ENCODE measurements around the gene CENPC. TPM values are rescaled to one million over a fixed set of nuclear protein-coding genes. Genes with fewer than 3 reads are reported as not detected.
"Not testable (repeated sequence)": the region's sequence is repeated elsewhere in the genome, so short reads cannot be mapped to it uniquely, and the experiment has no call there.

Gene CENPC
- polyA plus RNA-seq, 4 donors, result 23.3 to 36.0 (median 27.3) TPM

DNA sequence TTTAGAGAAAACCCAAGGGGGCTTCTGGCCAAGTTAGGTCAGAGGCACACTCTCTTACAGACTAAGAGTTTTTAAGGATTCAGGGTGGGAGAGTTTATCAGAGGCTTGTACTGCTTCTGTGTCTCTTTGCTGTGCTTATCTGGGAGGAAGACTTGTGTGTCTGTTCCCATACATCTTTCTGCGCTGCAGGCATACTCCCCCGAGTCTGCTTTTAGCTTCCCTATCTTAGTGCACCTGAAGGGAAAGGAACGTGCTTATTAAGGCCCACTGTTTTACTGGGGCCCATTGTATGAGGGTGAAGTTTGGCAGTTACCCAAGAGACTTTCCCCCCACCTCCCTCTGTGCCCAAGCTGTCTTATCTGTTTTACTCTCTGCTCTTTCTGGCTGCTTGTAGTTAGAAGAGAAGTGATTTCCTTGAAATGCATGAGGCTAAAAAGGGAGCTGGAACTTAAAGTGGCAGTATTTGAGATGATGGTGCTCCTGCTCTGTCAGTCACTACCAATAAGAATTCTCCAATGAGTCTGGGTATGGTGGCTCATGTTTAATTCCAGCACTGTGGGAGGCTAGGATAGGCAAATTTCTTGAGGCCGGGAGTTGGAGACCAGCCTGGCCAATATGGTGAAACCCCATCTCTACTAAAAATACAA lies 7.0 kb upstream of the CENPC start:
- not testable (repeated sequence) for DNase-seq (ENCODE audit: low read depth in 4 of 4, low spot score in 2 of 4)

- DNase-seq (ENCODE audit: low read depth in 4 of 4, low spot score in 2 of 4), result no peak
These were observed 5.6 kb upstream of the CENPC start for GRCh38 chr4:67550857-67551256.

GRCh38 chr4:67550451-67550850 lies 5.1 kb upstream of the CENPC start:
- DNase-seq (ENCODE audit: low read depth in 4 of 4, low spot score in 2 of 4), result no peak

DNA sequence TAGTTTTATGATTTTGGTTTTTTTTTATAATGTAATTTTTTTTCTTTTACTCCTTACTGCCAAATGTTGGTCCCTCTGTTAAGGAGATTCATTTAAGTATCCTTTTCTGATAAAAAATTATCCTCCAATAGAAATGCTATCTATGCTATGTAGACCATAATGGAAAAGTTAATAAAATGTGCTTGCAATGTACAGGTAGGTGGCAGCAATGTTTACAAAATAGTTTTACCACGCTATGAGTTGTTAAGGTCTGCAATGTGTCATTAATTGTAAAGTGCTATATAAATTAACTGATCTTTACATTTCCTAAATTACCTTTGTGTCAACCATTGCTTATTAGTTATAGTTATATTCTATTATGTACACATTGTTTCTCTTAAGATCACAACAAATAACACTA lies 3.8 kb upstream of the CENPC start:
- no peak for DNase-seq (ENCODE audit: low read depth in 4 of 4, low spot score in 2 of 4)

DNA sequence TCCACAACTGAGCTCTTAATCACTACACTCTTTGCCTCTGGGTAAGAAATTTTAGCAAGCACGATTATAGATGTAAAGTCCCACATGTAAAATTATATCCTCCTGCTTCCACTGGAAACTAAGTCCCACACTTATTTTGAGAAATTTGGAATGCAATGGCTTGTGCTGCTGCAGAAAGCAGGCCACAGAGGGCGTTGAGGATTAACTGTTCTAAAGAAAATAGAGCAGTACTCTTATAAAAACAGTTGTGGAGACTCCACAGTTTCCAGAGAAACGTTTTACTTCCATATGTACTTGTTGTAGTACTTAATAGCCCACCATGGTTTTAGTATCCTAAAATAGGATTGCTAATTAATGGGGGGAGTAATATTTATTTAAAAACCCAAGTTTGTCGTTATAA lies 1.7 kb upstream of the CENPC start:
- DNase-seq (ENCODE audit: low read depth in 4 of 4, low spot score in 2 of 4), result no peak

DNA sequence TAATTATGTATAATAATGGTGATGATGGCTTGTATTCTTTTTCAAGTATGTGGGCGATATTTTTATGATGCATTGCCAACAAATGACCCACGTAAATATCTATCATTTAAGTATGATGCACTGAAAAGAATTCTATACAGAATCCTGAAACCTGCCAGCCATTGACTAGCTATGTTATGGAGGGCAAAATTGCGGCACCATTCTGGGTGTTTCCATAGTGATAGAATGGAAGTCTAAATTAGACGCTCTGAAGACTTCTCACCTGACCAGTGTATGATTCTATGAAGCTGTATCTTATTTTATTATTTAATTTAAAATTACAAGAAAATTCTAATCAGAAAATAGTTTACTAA lies 677 bp upstream of the CENPC start:
- DNase-seq (ENCODE audit: low read depth in 4 of 4, low spot score in 2 of 4), result no peak

DNA sequence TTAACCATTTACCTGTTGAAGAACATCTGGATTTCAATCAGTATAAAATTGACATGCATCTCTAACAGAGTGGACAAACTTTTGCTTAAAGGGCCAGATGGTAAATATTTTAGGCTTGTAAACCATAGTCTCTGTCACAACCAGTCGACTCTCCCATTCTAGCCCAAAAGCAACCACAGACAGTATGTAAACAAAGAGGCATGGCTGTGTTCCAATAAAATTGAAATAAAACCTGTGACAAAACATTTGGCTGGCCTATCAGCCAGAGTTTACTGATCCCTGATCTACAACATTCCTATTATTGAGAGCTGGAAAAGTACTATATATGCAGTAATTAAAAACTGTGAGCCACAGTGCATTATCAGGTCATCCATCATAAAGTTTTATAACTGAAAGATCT lies 3.2 kb downstream of the CENPC start:
- DNase-seq (ENCODE audit: low read depth in 4 of 4, low spot score in 2 of 4), result no peak

DNA sequence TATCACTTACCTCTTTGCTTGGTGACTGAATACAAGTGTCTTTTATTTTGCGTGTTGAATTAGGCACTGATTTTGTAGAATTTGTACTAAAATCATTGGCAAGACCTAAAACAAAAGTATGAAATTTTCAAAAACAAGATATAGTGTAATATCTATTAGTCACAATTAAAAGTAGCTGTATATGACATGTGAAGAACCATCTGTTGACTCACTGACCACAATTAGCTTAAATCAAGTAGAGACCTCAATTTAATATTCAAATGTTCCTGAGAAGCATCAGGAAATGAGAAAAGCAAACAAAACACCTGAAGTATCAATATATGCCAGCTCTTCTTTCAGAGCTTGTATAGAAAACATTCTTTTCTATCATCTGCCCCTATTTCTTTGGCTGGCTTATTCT lies 5.5 kb downstream of the CENPC start:
- DNase-seq (ENCODE audit: low read depth in 4 of 4, low spot score in 2 of 4), result no peak

DNA sequence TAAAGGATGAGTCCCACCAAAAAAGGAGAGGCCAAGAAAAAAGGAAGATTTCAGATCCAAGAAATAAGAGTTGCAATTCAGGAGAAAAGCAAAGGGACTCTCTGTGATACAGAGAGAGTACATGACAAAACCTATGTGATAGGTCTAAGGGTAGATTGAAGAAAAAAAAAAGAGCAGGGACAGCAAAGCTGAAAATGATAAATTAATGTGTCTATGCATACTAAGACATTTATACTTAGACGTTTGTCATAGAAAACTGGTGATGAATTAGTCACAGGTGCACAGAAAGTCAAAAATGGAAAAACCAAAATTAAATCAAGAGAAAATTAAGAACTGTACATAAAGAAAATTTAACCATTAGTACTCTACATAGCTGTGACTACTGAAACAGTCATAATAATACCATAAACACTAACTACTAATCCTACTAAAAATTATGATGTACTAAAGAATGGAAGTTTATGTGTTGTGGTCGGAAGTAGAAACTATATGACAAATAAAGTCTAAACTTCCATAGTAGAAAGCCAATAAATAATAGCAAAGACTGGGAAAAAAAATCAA lies 9.9 kb downstream of the CENPC start:
- DNase-seq (ENCODE audit: low read depth in 4 of 4, low spot score in 2 of 4), result no peak

DNA sequence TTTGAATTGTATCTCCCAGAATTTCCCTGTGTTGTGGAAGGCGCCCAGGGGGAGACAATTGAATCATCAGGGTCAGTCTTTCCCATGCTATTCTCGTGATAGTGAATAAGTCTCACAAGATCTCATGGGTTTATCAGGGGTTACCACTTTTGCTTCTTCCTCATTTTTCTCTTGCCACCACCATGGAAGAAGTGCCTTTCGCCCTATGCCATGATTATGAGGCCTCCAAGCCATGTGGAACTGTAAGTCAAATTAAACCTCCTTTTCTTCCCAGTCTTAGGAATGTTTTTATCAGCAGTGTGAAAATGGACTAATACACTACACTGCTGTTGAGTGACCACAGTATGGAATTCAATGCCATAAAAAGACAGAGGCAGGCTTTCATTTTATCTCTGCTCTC lies 12.2 kb downstream of the CENPC start:
- no peak for DNase-seq (ENCODE audit: low read depth in 4 of 4, low spot score in 2 of 4)

GRCh38 chr4:67532397-67532796 lies 12.9 kb downstream of the CENPC start:
- not testable (repeated sequence) for DNase-seq (ENCODE audit: low read depth in 4 of 4, low spot score in 2 of 4)

DNA sequence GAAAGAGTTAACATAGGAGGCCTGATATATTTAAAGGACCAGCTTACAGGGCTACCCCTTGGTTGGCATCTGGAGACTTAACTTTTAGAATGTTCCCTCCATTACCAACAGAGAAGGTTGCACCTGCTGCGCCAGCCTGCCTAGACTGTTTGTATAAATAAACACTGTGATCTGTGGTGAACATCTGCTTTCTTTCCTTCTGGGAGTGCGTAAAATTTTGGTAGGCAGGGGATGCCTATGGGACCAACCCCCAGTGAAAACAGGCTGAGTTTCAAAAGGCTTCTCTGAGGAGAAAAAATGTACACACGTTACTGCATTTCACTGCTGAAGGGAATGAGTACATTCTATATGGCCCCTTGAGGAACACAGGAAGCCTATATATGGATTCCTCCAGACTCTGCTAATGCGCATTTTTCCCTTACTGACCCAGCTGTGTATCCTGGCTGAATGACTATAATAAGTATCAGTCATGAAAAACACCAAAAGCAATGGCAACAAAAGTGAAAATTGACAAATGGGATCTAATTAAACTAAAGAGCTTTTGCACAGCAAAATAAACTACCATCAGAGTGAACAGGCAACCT lies 13.8 kb downstream of the CENPC start:
- no peak for DNase-seq (ENCODE audit: low read depth in 4 of 4, low spot score in 2 of 4)

DNA sequence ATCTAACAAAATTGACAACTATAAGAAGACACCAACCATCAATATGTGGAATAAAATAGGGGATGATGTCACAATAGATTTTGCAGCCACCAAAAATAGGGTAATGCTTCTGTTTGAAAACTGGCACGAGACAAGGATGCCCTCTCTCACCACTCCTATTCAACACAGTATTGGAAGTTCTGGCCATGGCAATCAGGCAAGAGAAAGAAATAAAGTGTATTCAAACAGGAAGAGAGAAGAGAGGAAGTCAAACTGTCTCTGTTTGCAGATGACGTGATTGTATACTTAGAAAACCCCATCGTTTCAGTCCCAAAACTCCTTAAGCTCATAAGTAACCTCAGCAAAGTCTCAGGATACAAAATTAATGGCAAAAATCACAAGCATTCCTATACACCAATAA lies 21.2 kb downstream of the CENPC start:
- not testable (repeated sequence) for DNase-seq (ENCODE audit: low read depth in 4 of 4, low spot score in 2 of 4)

GRCh38 chr4:67522851-67523671 lies 22.2 kb downstream of the CENPC start:
- DNase-seq (ENCODE audit: low read depth in 4 of 4, low spot score in 2 of 4), result no peak

DNA sequence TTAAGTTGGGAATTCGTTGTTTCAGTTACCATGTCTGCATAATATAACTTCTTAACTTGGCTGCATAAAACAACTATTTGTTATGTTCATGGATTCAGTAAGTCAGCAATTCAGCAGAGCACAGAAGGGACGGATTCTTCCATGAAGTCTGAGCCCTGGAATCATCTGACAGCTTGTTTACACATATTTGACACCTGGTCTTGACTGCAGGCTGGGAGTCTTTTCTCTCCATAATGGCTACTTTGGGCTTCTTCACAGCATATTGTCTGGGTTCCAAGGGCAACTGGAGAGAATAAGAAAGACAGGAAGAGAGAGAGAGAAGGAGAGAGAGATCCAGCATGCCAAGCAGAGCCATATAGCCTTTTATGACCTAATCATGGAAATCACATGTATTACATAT lies 23.1 kb downstream of the CENPC start:
- DNase-seq (ENCODE audit: low read depth in 4 of 4, low spot score in 2 of 4), result no peak

- no peak for DNase-seq (ENCODE audit: low read depth in 4 of 4, low spot score in 2 of 4)
These were observed 23.8 kb downstream of the CENPC start for GRCh38 chr4:67521506-67521905.

DNA sequence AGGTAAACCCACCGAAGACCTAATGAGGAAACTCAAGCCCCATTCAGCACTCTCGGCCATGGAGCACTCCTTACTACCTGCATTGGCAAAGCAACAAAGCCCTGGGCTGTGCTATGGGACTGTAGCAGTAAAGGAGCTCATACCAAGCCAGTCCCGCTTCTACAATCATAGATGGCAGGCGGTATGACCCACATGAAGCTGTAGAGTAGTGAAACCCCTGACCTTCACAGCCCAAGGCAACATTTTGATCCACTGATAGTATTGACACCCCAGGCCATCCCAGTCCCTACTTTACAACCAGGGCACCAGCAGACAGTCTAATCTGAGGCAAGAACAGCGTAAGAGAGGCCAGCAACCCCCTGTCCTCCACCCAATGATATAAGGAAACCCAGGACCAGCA lies 25.2 kb downstream of the CENPC start:
- no peak for DNase-seq (ENCODE audit: low read depth in 4 of 4, low spot score in 2 of 4)

- DNase-seq (ENCODE audit: low read depth in 4 of 4, low spot score in 2 of 4), result no peak
These were observed 32.8 kb downstream of the CENPC start for GRCh38 chr4:67512501-67512900.

DNA sequence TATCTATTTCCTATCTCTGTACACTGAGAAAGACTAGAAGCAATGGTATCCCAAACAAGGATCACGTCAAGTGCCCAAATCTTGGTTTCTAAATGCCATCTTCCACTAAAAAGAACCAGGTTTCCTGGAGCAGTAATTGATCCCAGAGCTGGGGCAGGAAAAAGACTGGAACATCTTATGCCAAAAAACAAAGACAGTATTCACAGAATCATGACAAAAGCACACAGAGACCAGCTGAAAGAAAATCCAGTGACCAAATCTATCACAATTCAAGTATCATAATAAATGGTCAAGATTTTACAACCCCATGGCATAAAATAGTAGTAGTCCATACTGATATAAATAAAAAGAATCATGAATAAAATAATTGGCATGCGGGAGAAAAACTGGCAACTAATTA lies 44.9 kb downstream of the CENPC start:
- DNase-seq (ENCODE audit: low read depth in 4 of 4, low spot score in 2 of 4), result no peak

DNA sequence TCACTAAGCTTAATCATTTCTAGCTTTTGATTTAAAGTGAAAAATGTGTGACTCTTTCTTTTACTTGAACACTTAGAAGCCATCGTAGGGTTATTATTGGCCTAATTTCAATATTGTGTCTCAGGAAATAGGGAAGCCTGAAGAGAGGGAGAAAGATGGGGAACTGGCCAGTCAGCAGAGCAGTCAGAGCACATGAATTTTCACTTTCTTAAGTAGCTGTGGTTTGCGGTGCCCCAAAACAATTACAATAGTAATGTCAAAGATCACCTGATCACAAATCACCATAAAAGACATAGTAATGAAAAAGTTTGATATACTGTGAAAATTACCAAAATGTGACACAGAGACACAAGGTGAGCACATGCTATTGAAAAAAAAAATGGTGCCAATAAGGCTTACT lies 45.5 kb downstream of the CENPC start:
- no peak for DNase-seq (ENCODE audit: low read depth in 4 of 4, low spot score in 2 of 4)

GRCh38 chr4:67483868-67484602 lies 61.3 kb downstream of the CENPC start:
- no peak for DNase-seq (ENCODE audit: low read depth in 4 of 4, low spot score in 2 of 4)
